Fibroblast of lung (primary cell): ENCODE measurements around the gene TTLL3. TPM values are rescaled to one million over a fixed set of nuclear protein-coding genes. Genes with fewer than 3 reads are reported as not detected.

Source experiments
- DNase-seq, 2 donors: peaks; one replicate each; pipeline versions ENCODE4 v3.0.0 to v3.0.0-alpha.2; 2010; ENCODE audit warnings: low read depth in 2 of 2
- H2AFZ ChIP-seq: 2 replicates; pipeline ENCODE4 v1.5.1; 2012; ENCODE audit warnings: low read length, control low read depth, inconsistent platforms
- H3K27ac ChIP-seq: 2 replicates; pipeline ENCODE4 v1.5.1; 2011; ENCODE audit warnings: low read length, control low read depth; ENCODE audit not compliant: insufficient read depth
- H3K27me3 ChIP-seq: 2 replicates; pipeline ENCODE4 v1.5.1; 2011; ENCODE audit warnings: mild to moderate bottlenecking, low read length; ENCODE audit not compliant: control insufficient read depth, insufficient read depth
- H3K36me3 ChIP-seq: 2 replicates; pipeline ENCODE4 v1.5.1; 2011; ENCODE audit warnings: low read length; ENCODE audit not compliant: control insufficient read depth, insufficient read depth
- H3K4me1 ChIP-seq: 2 replicates; pipeline ENCODE4 v1.5.1; 2011; ENCODE audit warnings: low read length; ENCODE audit not compliant: control insufficient read depth, insufficient read depth; ENCODE audit errors: extremely low read depth
- H3K4me2 ChIP-seq: 2 replicates; pipeline ENCODE4 v1.5.1; 2011; ENCODE audit warnings: low read length, control low read depth; ENCODE audit not compliant: insufficient read depth; ENCODE audit errors: extremely low read depth
- H3K4me3 ChIP-seq, 4 experiments: fragments of 200-600 bp in 1 of 4; sonication (generic) in 1 of 4; replicated peaks in 1 of 4; 2 replicates each; pipeline ENCODE4 v1.5.1; 2011 to 2016; ENCODE audit warnings: low read length in 4 of 4, low read depth in 3 of 4, mild to moderate bottlenecking in 3 of 4, control low read depth in 2 of 4, inconsistent platforms in 1 of 4, mixed read lengths in 1 of 4; ENCODE audit not compliant: insufficient read depth in 1 of 4; ENCODE audit errors: control extremely low read depth in 1 of 4
- H3K79me2 ChIP-seq: 2 replicates; pipeline ENCODE4 v1.5.1; 2012; ENCODE audit warnings: mild to moderate bottlenecking, low read length, inconsistent platforms; ENCODE audit not compliant: control insufficient read depth, insufficient read depth
- H3K9ac ChIP-seq: 2 replicates; pipeline ENCODE4 v1.5.1; 2011; ENCODE audit warnings: mild to moderate bottlenecking, low read length, control low read depth; ENCODE audit not compliant: insufficient read depth
- H3K9me3 ChIP-seq: 2 replicates; pipeline ENCODE4 v1.5.1; 2012; ENCODE audit warnings: low read depth, low read length; ENCODE audit not compliant: control insufficient read depth, insufficient read depth
- H4K20me1 ChIP-seq: 2 replicates; pipeline ENCODE4 v1.5.1; 2011; ENCODE audit warnings: low read length; ENCODE audit not compliant: control insufficient read depth, insufficient read depth; ENCODE audit errors: extremely low read depth
- CTCF ChIP-seq, 2 donors: IDR thresholded peaks in 1 of 2; conservative IDR thresholded peaks in 1 of 2; 1 replicate in 1 of 2; 2 replicates in 1 of 2; pipeline ENCODE4 v1.5.1; 2011 to 2012; ENCODE audit warnings: low read length in 2 of 2, control low read depth in 1 of 2, inconsistent platforms in 1 of 2, low read depth in 1 of 2, mild to moderate bottlenecking in 1 of 2
- EZH2 ChIP-seq: IDR thresholded peaks from 2 replicates; pipeline ENCODE4 v1.5.1; 2012; ENCODE audit warnings: low read length, control low read depth, mild to moderate bottlenecking; ENCODE audit errors: missing control alignments
- polyA plus RNA-seq, 2 donors: library from polyadenylated mRNA; depleted of rRNA in 1 of 2; stranded (reverse) in 1 of 2; unstranded in 1 of 2; fragments of >200 nt; gene quantifications; 2 replicates each; pipeline ENCODE4 v1.2.1, GENCODE V29; 2011 to 2012; ENCODE audit warnings: missing spikeins in 1 of 2
- total RNA-seq: library from RNA; depleted of rRNA; stranded (reverse); fragments of >200 nt; gene quantifications from 2 replicates; pipeline ENCODE4 v1.2.1, GENCODE V29; 2014

TTLL3 gene
- total and polyA plus RNA-seq, 2 donors (not counting 1 experiment from before 2014, with no cell fraction given): 14.9 to 16.1 TPM

GRCh38 chr3:9834520-9835380, 24.7 kb downstream of the TTLL3 start:
- Histone ChIP-seq H3K27ac (no peak overlapping the region), H3K4me2 (no peak overlapping the region), H3K79me2 (no peaks in the 10 kb centered on the region), H3K9ac (no peak overlapping the region), H4K20me1 (no peaks in the 10 kb centered on the region), H3K27me3 (no peaks in the 10 kb centered on the region), H2AFZ (no peak overlapping the region), H3K9me3 (no peaks in the 10 kb centered on the region), H3K4me1 (no peaks in the 10 kb centered on the region), H3K4me3 (no peak overlapping the region), H3K36me3 (peaks cover 5% of the 10 kb centered on the region)
- DNase-seq: no peak
- TF ChIP-seq CTCF (conservative IDR thresholded peaks at IDR 0.05 in 1 of 2, IDR thresholded peaks at IDR 0.05 in 1 of 2; ENCODE audit: low read depth in 1 of 2, low read length in 2 of 2): no peak

GRCh38 chr3:9837701-9838582, 27.9 kb downstream of the TTLL3 start:
- Histone ChIP-seq H4K20me1 (no peaks in the 10 kb centered on the region), H3K79me2 (no peaks in the 10 kb centered on the region), H3K9ac (no peak overlapping the region), H3K9me3 (no peaks in the 10 kb centered on the region), H3K36me3 (peaks cover 9% of the 10 kb centered on the region), H3K27ac (no peak overlapping the region), H3K4me2 (no peak overlapping the region), H3K4me3 (no peak overlapping the region), H2AFZ (no peak overlapping the region), H3K27me3 (no peaks in the 10 kb centered on the region), H3K4me1 (no peaks in the 10 kb centered on the region)
- no peak for TF ChIP-seq EZH2
- no peak for TF ChIP-seq CTCF (conservative IDR thresholded peaks at IDR 0.05 in 1 of 2, IDR thresholded peaks at IDR 0.05 in 1 of 2; ENCODE audit: low read depth in 1 of 2, low read length in 2 of 2)
- DNase-seq: no peak

GRCh38 chr3:9838856-9839255, 28.8 kb downstream of the TTLL3 start:
- TF ChIP-seq EZH2: no peak
- TF ChIP-seq CTCF (conservative IDR thresholded peaks at IDR 0.05 in 1 of 2, IDR thresholded peaks at IDR 0.05 in 1 of 2; ENCODE audit: low read depth in 1 of 2, low read length in 2 of 2): no peak
- Histone ChIP-seq H4K20me1 (no peaks in the 10 kb centered on the region), H3K9ac (no peak overlapping the region), H2AFZ (no peak overlapping the region), H3K9me3 (no peaks in the 10 kb centered on the region), H3K4me3 (no peak overlapping the region), H3K27ac (no peak overlapping the region), H3K79me2 (no peaks in the 10 kb centered on the region), H3K36me3 (peaks cover 8% of the 10 kb centered on the region), H3K27me3 (no peaks in the 10 kb centered on the region), H3K4me2 (no peak overlapping the region), H3K4me1 (no peaks in the 10 kb centered on the region)
- no peak for DNase-seq
